CD4-positive, alpha-beta memory T cell (primary cell): Measurements from ENCODE around the gene RERE. TPM values are rescaled to one million over a fixed set of nuclear protein-coding genes. Genes with fewer than 3 reads are reported as not detected.
A peak's percentile ranks its signal among the peaks of the same experiment; 100 is the strongest.

Source experiments
- CTCF ChIA-PET: fragments of 350-600 bp; sonication (Branson Sonifier 250); formaldehyde crosslinking; loops from one replicate; lab custom pipeline; 2021; ENCODE audit warnings: inconsistent platforms; ENCODE audit not compliant: partially characterized antibody; lab: Charles Lee
- POLR2A ChIA-PET: fragments of 350-600 bp; sonication (Branson Sonifier 250); formaldehyde crosslinking; loops from one replicate; lab custom pipeline; 2021; ENCODE audit not compliant: partially characterized antibody; lab: Charles Lee
- DNase-seq, 5 donors: peaks; one replicate each; pipeline versions ENCODE4 v3.0.0 to v3.0.0-alpha.2; 2020 to 2022; ENCODE audit warnings: mixed read lengths in 1 of 5
- H3K27ac ChIP-seq: one replicate; pipeline ENCODE4 v1.7.0; 2013; ENCODE audit warnings: low read depth, low read length
- H3K27me3 ChIP-seq: 2 replicates; pipeline ENCODE4 v1.7.0; 2013; ENCODE audit warnings: mild to moderate bottlenecking, low read length, moderate library complexity; ENCODE audit not compliant: insufficient read depth
- H3K36me3 ChIP-seq: 2 replicates; pipeline ENCODE4 v1.7.0; 2013; ENCODE audit warnings: mild to moderate bottlenecking, low read length, moderate library complexity; ENCODE audit not compliant: insufficient read depth
- H3K4me1 ChIP-seq: 2 replicates; pipeline ENCODE4 v1.7.0; 2013; ENCODE audit warnings: mild to moderate bottlenecking, low read length, moderate library complexity; ENCODE audit not compliant: insufficient read depth
- H3K4me3 ChIP-seq, 2 donors: one replicate each; pipeline ENCODE4 v1.7.0; 2013; ENCODE audit warnings: low read length in 2 of 2, mild to moderate bottlenecking in 1 of 2
- H3K9me3 ChIP-seq, 2 donors: one replicate each; pipeline ENCODE4 v1.7.0; 2013; ENCODE audit warnings: low read length in 2 of 2, control low read depth in 1 of 2; ENCODE audit not compliant: control insufficient read depth in 1 of 2
- H3K27ac Mint-ChIP-seq, 7 donors: one replicate each; pipeline ENCODE4 v1.8.0; 2020 to 2021; ENCODE audit warnings: mixed read lengths in 7 of 7, mild to moderate bottlenecking in 6 of 7, inconsistent platforms in 3 of 7, moderate library complexity in 3 of 7
- H3K27me3 Mint-ChIP-seq, 2 donors: one replicate each; pipeline ENCODE4 v1.8.0; 2020 to 2021; ENCODE audit warnings: mixed read lengths in 2 of 2
- H3K36me3 Mint-ChIP-seq, 2 donors: one replicate each; pipeline ENCODE4 v1.8.0; 2020 to 2021; ENCODE audit warnings: mixed read lengths in 2 of 2, inconsistent platforms in 1 of 2, mild to moderate bottlenecking in 1 of 2
- H3K4me1 Mint-ChIP-seq, 4 donors: one replicate each; pipeline ENCODE4 v1.8.0; 2020 to 2021; ENCODE audit warnings: mixed read lengths in 4 of 4, mild to moderate bottlenecking in 1 of 4
- H3K4me3 Mint-ChIP-seq, 8 donors: one replicate each; pipeline ENCODE4 v1.8.0; 2020 to 2021; ENCODE audit warnings: mixed read lengths in 8 of 8, mild to moderate bottlenecking in 7 of 8, moderate library complexity in 6 of 8, inconsistent platforms in 3 of 8
- H3K9me3 Mint-ChIP-seq, 8 donors: one replicate each; pipeline ENCODE4 v1.8.0; 2020 to 2021; ENCODE audit warnings: mixed read lengths in 8 of 8, mild to moderate bottlenecking in 5 of 8, inconsistent platforms in 3 of 8, moderate library complexity in 1 of 8
- intact Hi-C: fragments of 100-400 bp; cut with micrococcal nuclease; formaldehyde crosslinking; loops from one replicate; pipeline ENCODE4 v1.15.1; 2023
- polyA plus RNA-seq, 2 donors: library from polyadenylated mRNA; unstranded; fragments of 300-500 nt; fragmentation: Illumina TruSeq; gene quantifications; one replicate each; pipeline ENCODE4 v1.2.3, GENCODE V29; 2021
- total RNA-seq, 2 experiments: library from RNA; stranded (reverse); gene quantifications; one replicate each; pipeline ENCODE4 v1.2.3, GENCODE V29; 2021

RERE gene
- total and polyA plus RNA-seq, 4 experiments from 2014 or later: 0.38 to 117 (median 60.3) TPM

GRCh38 chr1:8680664-8681650, 136.5 kb downstream of the RERE start:
- H3K36me3 Mint-ChIP-seq: no peaks in the 10 kb centered on the region
- no peak overlapping the region for H3K4me3 Mint-ChIP-seq
- Histone ChIP-seq H3K4me3 (no peak overlapping the region), H3K36me3 (no peaks in the 10 kb centered on the region), H3K4me1 (peaks cover 8% of the 10 kb centered on the region), H3K9me3 (no peaks in the 10 kb centered on the region), H3K27me3 (no peaks in the 10 kb centered on the region), H3K27ac (no peak overlapping the region)
- intact Hi-C loops: no loop called here
- no peaks in the 10 kb centered on the region for H3K9me3 Mint-ChIP-seq
- peak overlapping the region in 1 of 7 donors; percentile 37 for H3K27ac Mint-ChIP-seq
- CTCF ChIA-PET: interaction anchor here (0.9 to 1.9 kb wide), 4 partner anchors 9 to 168 kb away, joined by 3 to 9 read pairs (median 4); no protein-coding TSS in a partner anchor
- no peaks in the 10 kb centered on the region for H3K27me3 Mint-ChIP-seq
- POLR2A ChIA-PET: interaction anchor here (1.0 to 1.2 kb wide), 2 partner anchors 11 to 20 kb away, joined by 3 read pairs; no protein-coding TSS in a partner anchor
- peak in 1 of 5 donors; percentile 15 for DNase-seq
- peaks cover 0 to 14% (median 10%) of the 10 kb centered on the region in 4 donors for H3K4me1 Mint-ChIP-seq

- Mint-ChIP-seq H3K4me1 (peaks cover 0 to 14% (median 10%) of the 10 kb centered on the region in 4 donors), H3K27ac (no peak overlapping the region), H3K4me3 (no peak overlapping the region), H3K36me3 (no peaks in the 10 kb centered on the region), H3K9me3 (no peaks in the 10 kb centered on the region), H3K27me3 (no peaks in the 10 kb centered on the region)
- H3K27ac ChIP-seq: no peak overlapping the region
- CTCF ChIA-PET: interaction anchor here (1.0 to 1.9 kb wide), 3 partner anchors 8 to 21 kb away, joined by 3 to 9 read pairs (median 4); no protein-coding TSS in a partner anchor
- no peaks in the 10 kb centered on the region for H3K9me3 ChIP-seq
- no peaks in the 10 kb centered on the region for H3K36me3 ChIP-seq
- no peak for DNase-seq
- no peak overlapping the region for H3K4me3 ChIP-seq
- H3K4me1 ChIP-seq: peaks cover 8% of the 10 kb centered on the region
- H3K27me3 ChIP-seq: no peaks in the 10 kb centered on the region
- POLR2A ChIA-PET: no interaction called here
- intact Hi-C loops: no loop called here
Observed at GRCh38 chr1:8679929-8680663, 137.3 kb downstream of the RERE start.

- POLR2A ChIA-PET: no interaction called here
- H3K4me3 ChIP-seq: no peak overlapping the region
- no peaks in the 10 kb centered on the region for H3K36me3 Mint-ChIP-seq
- intact Hi-C loops: no loop called here
- H3K9me3 ChIP-seq: no peaks in the 10 kb centered on the region
- no peaks in the 10 kb centered on the region for H3K27me3 ChIP-seq
- H3K4me3 Mint-ChIP-seq: no peak overlapping the region
- H3K4me1 Mint-ChIP-seq: peaks cover 0 to 10% (median 7%) of the 10 kb centered on the region in 4 donors
- DNase-seq: no peak
- no peaks in the 10 kb centered on the region for H3K9me3 Mint-ChIP-seq
- H3K27ac ChIP-seq: no peak overlapping the region
- H3K4me1 ChIP-seq: peaks cover 8% of the 10 kb centered on the region
- H3K27me3 Mint-ChIP-seq: no peaks in the 10 kb centered on the region
- H3K27ac Mint-ChIP-seq: no peak overlapping the region
- CTCF ChIA-PET: interaction anchor here (1.3 to 1.4 kb wide), 3 partner anchors 12 to 120 kb away, joined by 3 to 4 read pairs (median 3); no protein-coding TSS in a partner anchor
- no peaks in the 10 kb centered on the region for H3K36me3 ChIP-seq
Observed at GRCh38 chr1:8679395-8679800, 138.0 kb downstream of the RERE start.

- Mint-ChIP-seq H3K27ac (no peak overlapping the region), H3K4me3 (no peak overlapping the region), H3K27me3 (no peaks in the 10 kb centered on the region), H3K4me1 (peaks cover 0 to 10% (median 7%) of the 10 kb centered on the region in 4 donors), H3K36me3 (no peaks in the 10 kb centered on the region), H3K9me3 (no peaks in the 10 kb centered on the region)
- Histone ChIP-seq H3K4me3 (no peak overlapping the region), H3K27ac (no peak overlapping the region), H3K36me3 (no peaks in the 10 kb centered on the region), H3K27me3 (no peaks in the 10 kb centered on the region), H3K4me1 (peaks cover 8% of the 10 kb centered on the region), H3K9me3 (no peaks in the 10 kb centered on the region)
- no peak for DNase-seq
- POLR2A ChIA-PET: no interaction called here
- intact Hi-C loops: no loop called here
- CTCF ChIA-PET: interaction anchor here (1.1 to 1.4 kb wide), 3 partner anchors 11 to 119 kb away, joined by 3 read pairs; no protein-coding TSS in a partner anchor
Observed at GRCh38 chr1:8678673-8679394, 138.6 kb downstream of the RERE start.

GRCh38 chr1:8677782-8678181, 139.7 kb downstream of the RERE start:
- Mint-ChIP-seq H3K27me3 (no peaks in the 10 kb centered on the region), H3K4me1 (peaks cover 0 to 10% (median 7%) of the 10 kb centered on the region in 4 donors), H3K36me3 (no peaks in the 10 kb centered on the region), H3K27ac (peak overlapping the region in 1 of 7 donors; percentile 41), H3K9me3 (no peaks in the 10 kb centered on the region), H3K4me3 (no peak overlapping the region)
- Histone ChIP-seq H3K9me3 (no peaks in the 10 kb centered on the region), H3K27me3 (no peaks in the 10 kb centered on the region), H3K4me1 (peaks cover 8% of the 10 kb centered on the region), H3K4me3 (no peak overlapping the region), H3K27ac (no peak overlapping the region), H3K36me3 (no peaks in the 10 kb centered on the region)
- CTCF ChIA-PET: interaction anchor here (1.1 to 1.4 kb wide), 2 partner anchors 10 to 115 kb away, joined by 3 read pairs; no protein-coding TSS in a partner anchor
- POLR2A ChIA-PET: no interaction called here
- intact Hi-C loops: no loop called here
- DNase-seq: no peak

GRCh38 chr1:8676813-8677212, 140.6 kb downstream of the RERE start:
- DNase-seq: no peak

More at GRCh38 chr1:8676813-8677212, 140.6 kb downstream of the RERE start:
- intact Hi-C loops: no loop called here
- Mint-ChIP-seq H3K36me3 (no peaks in the 10 kb centered on the region), H3K4me1 (peaks cover 0 to 6% (median 5%) of the 10 kb centered on the region in 4 donors), H3K27me3 (no peaks in the 10 kb centered on the region), H3K4me3 (no peak overlapping the region), H3K9me3 (no peaks in the 10 kb centered on the region), H3K27ac (peak overlapping the region in 1 of 7 donors; percentile 8)
- peaks cover 8% of the 10 kb centered on the region for H3K4me1 ChIP-seq
- no peak overlapping the region for H3K27ac ChIP-seq
- H3K36me3 ChIP-seq: no peaks in the 10 kb centered on the region
- H3K4me3 ChIP-seq: no peak overlapping the region
- ChIA-PET CTCF (interaction anchor here (0.6 kb wide), 1 partner anchor 201 kb away, joined by 3 read pairs; no protein-coding TSS in a partner anchor), POLR2A (no interaction called here)
- no peaks in the 10 kb centered on the region for H3K27me3 ChIP-seq
- H3K9me3 ChIP-seq: no peaks in the 10 kb centered on the region
